GM10266 (cell line): Measurements from ENCODE around the gene DUOXA1.

Source experiments
- DNase-seq: peaks from one replicate; pipeline ENCODE4 v3.0.0; 2012; ENCODE audit errors: extremely low spot score
- CTCF ChIP-seq: IDR thresholded peaks from 2 replicates; pipeline ENCODE4 v1.5.1; 2012; ENCODE audit warnings: mild to moderate bottlenecking, low read depth; ENCODE audit not compliant: control insufficient read depth, insufficient read depth; ENCODE audit errors: missing control alignments

Gene DUOXA1

GRCh38 chr15:45163508-45163856, 33.8 kb upstream of the DUOXA1 start:
- no peak for TF ChIP-seq CTCF
- no peak for DNase-seq

GRCh38 chr15:45162771-45163507, 33.3 kb upstream of the DUOXA1 start:
- DNase-seq, result peak; percentile 87
- TF ChIP-seq CTCF, result peak; percentile 94

GRCh38 chr15:45161666-45162065, 32.0 kb upstream of the DUOXA1 start:
- DNase-seq, result no peak
- no peak for TF ChIP-seq CTCF

GRCh38 chr15:45157974-45158373, 28.3 kb upstream of the DUOXA1 start:
- DNase-seq, result no peak
- TF ChIP-seq CTCF, result no peak

- no peak for DNase-seq
- TF ChIP-seq CTCF, result no peak
These were observed 27.2 kb upstream of the DUOXA1 start for GRCh38 chr15:45156744-45157455.

- no peak for TF ChIP-seq CTCF
These were observed 26.1 kb upstream of the DUOXA1 start for GRCh38 chr15:45155739-45156138.

GRCh38 chr15:45151998-45152828, 22.5 kb upstream of the DUOXA1 start:
- no peak for DNase-seq
- no peak for TF ChIP-seq CTCF

More at GRCh38 chr15:45155739-45156138, 26.1 kb upstream of the DUOXA1 start:
- no peak for DNase-seq
